ENCODE measurements around the gene MALL.
"Not testable (repeated sequence)": the region's sequence is repeated elsewhere in the genome, so short reads cannot be mapped to it uniquely, and the experiment has no call there.

The MALL gene

DNA sequence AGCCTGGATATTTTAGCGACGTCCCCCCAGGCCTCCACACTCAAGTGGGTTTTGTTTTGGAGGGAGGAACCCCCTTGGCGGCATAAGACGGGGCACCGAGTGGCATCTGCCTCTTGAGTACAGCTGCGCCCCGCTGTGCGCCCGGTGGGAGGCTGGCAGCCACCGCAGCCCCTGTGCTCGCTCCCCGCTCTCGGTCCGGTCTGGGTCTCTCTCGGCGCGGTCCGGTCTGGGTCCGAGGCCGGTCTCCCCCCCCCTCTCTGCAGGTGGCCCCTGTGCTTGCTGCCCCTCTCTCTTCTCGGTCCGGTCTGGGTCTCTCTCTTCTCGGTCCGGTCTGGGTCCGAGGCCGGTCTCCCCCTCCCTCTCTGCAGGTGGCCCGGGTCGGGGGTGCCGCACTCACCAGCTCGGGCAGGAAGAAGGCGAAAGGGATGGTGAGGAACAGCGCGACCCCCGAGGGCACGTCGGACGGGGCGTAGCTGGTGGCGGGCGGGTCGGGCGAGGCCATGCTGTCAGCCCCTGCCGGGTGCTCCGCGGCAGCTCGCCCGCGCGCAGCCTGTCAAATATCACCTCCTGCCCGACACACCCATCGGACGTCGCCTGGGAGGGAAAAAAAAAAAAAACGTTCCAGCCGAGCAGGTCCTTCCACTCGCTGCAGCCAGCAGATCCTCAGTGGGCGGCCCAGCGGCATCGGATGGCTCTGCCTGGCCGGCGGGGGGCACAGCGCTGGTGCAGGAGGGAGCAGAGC, at the start of gene MALL:
Gene MALL (minus strand): TSS at position 532 of the 742 bp plus-strand sequence. CDS start 30 bp downstream, at position 502.
- DNase-seq = peak; percentile 56

DNA sequence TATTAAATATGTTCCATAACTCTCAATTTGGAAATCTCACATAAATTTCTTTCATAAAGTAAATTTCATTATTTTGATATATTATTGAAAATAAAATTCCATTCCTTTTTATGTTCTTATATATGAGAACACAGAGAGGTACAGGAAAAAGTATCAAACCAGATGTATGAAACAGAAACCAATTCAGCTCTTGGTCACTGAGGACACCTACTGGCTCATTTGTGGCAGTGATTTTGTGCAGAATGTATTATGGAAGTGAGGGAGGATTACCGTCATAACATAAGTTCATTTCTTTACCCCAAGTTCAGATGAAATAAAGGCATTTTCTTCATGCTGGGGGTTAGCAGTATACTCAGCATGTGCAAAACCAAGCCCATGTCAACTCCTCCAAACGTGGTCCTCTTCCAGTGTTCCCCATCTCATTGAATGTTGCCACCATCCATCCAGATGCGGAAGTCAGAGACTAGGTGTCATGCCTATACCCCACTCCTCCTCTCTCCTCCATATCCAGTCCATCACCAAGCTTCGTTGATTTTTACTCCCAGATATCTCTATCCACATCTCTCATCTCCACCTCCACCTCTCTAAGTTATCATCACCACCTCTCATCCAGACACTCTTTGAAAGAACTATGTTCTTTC, 41.7 kb upstream of the MALL start:
- peak; percentile 41 for DNase-seq

DNA sequence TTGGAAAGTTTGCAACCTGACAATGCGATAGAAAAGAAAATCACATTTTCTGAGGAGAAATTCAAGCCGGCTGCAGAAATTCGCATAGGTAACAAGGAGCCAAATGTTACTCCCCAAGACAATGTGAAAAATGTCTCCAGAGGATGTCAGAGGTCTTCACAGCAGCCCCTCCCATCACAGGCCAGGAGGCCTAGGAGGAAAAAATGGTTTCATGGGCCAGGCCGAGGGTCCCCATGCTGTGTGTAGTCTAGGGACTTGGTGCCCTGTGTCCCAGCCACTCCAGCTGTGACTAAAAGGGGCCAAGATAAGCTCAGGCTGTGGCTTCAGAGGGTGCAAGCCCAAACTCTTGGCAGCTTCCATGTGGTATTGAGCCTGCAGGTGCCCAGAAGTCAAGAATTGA, 39.2 kb upstream of the MALL start:
- DNase-seq = not testable (repeated sequence)

DNA sequence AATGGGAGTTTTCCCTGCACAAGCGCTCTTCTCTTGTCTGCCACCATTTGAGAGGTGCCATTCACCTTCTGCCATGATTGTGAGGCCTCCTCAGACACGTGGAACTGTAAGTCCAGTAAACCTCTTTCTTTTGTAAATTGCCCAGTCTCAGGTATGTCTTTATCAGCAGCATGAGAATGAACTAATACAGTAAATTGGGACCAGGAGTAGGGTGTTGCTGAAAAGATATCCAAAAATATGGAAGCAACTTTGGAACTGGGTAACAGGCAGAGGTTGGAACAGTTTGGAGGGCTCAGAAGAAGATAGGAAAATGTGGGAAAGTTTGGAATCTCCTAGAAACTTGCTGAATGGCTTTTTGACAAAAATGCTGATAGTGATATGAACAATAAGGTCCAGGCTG, 38.6 kb upstream of the MALL start:
- DNase-seq = not testable (repeated sequence)

DNA sequence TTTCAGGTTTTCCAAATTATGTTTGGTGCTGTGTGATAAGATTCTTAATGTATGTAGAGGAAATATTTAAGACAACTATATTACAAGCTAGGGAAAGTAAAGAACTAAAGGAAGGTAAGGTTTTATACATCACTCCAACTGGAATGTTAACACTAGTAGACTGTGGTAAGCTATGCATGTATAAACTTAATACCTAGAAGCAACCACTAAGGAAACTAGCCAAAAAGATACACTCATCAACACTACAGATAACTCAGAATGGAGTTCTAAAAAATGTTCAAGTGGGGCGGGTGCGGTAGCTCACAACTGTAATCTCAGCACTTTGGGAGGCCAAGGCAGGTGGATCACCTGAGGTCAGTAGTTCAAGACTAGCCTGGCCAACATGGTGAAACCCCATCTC, 37.8 kb upstream of the MALL start:
- DNase-seq = no peak

DNA sequence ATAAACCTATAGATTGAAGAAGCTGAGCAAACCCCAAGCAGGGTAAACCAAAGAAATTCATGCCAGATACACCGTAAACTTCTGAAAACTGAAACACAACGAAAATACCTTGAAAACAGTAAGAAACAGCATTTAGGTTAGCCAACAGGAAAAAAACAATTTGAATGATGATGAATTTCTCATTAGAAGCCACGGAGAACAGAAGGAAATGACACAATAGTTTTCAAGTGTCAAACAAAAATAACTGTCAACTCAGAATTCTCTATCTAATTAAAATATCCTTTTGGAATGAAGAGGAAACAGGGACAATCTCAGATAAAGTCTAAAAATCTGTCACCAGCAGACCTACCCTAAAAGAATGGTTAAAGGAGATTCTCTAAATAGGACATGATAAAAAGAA, 37.3 kb upstream of the MALL start:
- no peak for DNase-seq

DNA sequence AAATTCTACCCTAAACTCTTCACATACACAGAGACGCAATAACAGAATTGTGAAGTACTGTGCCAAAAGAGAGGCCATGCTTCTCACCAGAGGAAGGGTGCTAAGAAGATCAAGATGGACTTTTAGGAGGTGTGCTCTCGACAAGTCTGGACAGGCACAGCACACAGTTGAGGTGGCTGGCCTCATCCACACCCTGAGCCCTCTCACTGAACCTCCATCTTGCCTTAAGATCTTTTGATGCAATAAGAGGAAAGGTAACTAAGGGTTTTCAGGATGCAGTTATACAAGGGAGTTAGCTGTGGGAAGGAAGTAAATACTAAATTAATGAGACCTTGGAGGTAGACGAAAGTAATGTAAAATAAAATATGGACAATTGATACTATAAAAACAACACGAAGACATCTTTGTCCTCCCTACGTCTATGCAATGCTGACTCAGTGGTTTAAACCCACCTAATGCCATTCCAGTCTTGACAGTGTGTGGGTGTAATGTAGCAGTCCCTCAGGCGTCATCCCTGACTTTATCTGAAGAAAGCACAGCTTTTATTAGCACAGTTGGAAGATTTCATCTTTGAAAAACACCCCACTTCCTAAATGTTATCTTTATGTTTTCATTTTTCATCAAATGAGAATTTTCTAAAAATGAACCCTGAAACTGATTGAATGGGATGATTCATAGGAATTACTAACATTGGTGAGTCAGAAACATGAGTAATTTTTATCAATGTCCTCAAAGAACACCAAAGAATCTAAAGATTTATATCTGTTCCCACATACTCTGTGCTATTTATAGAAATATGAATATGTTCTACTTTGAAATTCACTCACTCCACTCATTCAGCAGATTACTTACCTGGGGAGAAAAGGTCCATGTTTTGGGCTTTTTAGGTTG, 34.0 kb upstream of the MALL start:
- DNase-seq = no peak

DNA sequence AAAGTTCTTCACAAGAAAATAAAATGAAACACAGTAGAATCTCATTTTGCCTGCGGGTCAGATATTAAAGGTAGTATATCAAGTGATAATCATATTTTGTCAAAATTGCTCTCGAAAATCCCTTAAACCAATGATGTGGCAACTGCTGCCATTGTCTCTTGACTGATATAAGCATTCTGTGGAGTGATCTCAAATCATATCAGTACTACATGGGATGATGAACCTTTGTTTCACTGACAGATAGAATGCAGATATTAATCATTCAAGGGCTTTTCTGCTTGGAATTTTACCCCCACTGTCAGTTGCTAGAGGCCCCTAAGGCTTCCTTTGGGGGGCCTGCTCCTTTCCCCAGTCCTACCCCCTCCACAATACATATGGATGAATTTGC, 31.3 kb upstream of the MALL start:
- no peak for DNase-seq

DNA sequence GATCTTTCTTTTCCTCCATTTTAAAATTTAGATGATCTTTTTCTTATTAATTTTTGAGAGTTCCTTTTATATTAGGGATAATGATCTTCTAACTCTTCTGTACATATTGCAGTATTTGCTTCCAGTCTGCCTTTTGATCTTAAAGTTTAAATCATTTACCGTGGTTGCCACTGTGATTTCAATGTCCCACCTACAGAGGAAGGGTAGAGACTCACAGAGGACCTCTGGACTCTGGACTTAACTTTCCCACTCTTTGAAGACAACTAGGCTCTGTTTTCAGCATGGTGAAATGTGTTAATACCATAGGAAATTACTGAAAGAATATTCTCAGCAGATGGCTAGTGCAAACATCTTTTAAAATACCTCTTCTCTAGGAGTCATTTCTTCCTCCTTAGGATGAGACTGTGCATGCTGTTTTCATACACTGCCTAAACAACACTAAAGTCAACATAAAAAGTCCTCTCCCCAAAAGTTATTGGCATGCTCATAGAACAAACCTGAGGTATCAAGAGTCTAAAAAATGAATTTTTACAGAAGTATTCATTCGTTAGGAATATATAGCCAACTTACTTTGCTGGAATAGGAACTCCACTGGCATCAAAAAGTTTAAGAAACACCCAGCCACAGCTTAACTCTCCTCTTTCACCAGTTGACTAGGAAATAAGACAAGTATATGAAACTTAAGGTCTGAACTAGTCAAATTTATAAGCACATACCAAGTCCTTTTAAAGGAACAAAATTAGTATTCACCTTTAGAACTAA, 30.7 kb upstream of the MALL start:
- no peak for DNase-seq

DNA sequence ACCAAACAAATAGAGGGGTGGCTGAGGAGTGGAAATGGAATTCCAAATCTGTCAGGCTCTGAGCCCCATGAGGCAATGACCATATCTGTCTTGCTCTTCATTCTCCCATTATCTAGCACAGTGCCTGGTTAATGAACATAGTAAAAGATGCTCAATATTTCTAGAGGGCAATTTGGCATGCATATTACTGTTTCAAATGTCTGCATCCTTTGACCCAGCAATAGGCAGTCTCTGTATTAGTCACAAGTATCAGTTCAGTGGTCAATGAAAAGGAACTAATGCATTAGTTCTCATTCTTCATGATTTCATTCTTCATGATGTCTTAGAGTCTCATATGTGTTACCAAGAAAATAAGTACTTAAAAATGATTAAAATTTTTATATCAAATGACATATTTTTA, 28.4 kb upstream of the MALL start:
- DNase-seq = no peak

DNA sequence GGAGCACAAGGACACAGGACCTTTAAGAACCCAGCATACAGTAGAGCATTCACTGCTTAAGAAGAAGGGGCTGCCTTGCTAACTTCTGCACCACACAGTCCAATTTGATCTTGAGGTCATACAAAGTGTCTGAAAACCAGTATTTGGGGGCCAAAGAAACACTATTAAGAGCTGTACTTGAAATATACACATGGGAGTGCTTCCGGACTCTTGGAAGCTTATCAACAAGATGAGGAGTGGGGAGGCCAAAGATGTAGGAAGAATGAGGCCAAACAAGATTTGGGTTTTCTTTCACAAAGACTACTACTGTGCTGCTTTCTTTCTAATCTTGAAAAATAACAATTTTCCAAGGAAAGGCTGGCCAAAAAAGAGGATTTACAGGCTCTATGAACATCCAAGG, 24.8 kb upstream of the MALL start:
- no peak for DNase-seq

DNA sequence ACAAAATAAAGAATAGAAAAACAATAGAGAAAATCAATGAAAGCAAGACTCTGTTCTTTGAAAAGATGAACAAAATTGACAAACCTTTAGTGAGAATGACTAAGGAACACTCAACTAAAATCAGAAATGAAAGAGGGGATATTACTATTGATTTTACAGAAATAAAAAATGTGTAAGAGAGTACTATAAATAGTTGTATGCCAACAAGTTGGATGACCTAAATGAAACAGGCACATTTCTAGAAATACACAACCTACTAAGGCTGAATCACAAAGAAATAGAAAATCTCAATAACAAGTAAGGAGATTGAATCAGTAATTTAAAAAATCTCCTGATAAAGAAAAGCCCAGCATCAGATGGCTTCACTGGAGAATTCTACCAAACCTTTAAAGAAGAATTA, 18.4 kb upstream of the MALL start:
- DNase-seq = no peak

DNA sequence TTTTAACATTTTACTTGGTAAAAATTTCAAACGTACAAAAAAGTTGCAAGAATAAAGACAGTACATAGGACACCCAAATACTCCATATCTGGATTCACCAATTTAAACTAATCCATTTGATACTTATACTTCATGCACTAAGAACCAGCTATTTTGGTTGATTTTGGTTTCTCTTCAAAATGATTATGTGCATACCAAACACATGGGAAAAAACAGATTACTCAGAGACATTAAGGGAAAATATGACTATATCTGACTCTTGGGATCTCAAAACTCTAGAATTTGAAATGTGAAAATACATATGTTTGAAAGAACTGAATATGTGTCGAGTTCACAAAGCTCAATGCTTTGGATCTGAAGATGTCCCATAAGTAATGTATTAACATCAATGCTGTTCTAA, 15.5 kb upstream of the MALL start:
- DNase-seq = no peak

DNA sequence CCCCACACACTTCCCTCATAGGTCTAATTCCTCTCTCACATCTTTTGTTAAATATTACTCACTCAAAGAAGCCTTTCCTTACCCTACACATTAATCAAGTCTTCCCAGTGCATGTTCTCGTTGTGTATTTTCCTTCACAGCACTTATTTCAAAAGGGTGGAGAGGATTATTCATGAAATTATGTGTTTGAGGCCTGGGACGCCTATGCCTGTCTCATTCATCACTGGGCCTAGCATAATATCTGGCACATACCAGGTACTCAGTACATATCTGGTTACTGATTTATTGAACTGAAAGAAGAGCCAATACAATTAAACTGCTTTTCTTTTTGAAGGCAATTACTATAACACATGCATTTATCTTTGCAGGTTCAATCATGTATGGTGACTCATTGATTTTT, 15.1 kb upstream of the MALL start:
- DNase-seq = no peak

DNA sequence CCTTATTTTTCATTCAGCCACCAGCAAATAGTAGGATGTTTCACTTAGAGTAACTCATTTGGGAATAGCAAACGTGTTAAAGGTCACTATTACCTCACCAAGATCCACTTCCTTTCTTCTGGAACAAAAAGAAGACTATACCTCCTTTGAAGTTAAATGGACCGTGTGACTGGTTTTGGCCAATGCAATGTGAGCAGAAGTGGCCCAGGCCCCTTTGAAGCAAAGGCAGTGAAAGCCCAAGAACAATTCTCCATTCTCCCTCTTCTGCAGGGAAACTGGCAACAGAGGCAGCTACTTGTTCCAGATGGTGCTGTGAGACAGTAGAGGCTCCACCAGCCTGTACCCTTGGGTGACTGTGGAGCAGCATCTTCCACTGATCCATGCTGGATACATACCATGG, 11.3 kb upstream of the MALL start:
- DNase-seq = no peak

DNA sequence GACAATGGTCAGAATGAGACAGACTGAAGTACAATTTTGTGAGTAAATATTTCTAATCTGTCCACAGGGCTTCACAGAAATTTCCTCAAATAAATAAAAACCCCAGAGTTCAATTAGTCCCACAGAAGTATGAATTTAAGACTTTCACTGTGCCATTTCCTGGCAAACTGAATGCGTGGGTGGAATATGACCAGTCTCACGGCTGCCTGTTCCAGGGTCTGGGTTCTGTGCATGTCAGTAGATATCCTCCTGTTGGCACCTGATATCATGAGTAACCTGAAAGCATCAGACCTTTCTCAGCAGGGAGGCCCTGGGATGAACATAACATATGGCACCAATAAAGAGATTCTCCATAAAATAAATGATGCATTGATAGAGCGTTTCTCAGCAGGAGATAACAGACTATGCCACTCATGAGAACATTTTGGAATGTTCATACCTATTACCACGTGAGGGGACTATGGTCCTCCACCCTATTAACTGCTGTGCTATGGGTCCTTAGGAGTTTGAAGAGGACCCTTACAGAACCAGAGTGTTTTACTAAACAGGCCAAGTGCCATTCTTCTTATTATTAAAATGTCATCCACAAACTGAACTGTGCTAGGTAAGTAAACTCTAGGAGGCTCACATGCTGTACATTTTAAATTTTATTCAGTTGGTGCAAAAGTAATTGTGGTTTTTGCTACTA, 10.6 kb upstream of the MALL start:
- DNase-seq = no peak

DNA sequence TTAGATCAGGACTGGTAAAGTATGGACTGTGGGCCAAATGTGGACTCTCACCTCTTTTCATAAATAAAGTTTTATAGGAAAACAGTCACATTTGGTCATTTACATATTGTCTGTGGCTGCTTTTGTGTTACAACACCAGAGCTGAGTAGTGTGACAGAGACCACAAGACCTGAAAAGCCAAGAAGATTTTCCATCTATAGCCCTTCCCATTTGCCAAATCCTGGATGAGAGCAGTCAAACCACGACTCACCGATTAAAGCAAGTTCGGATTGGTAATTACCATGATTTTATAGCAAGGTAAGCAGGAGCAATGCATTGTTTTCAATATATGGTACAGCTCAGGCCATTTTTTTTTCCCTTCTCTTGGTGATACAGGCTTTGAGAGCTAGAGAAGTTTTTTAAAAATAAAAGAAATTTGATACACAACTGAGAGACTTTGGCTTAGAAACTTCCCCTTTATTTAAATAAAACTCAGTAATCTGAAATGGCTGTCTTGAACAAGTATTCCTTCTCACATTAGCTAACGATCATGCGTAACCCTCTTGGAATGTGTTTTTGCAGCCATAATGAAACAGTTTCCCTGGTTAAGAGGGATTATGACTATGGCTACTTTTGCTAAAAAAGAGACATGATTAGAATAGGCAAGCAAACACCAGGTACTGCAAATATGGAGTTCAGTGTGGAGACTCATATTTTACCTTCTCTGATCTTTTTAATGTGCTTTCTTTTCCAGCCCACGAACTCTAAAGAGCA, 9.5 kb upstream of the MALL start:
- no peak for DNase-seq

DNA sequence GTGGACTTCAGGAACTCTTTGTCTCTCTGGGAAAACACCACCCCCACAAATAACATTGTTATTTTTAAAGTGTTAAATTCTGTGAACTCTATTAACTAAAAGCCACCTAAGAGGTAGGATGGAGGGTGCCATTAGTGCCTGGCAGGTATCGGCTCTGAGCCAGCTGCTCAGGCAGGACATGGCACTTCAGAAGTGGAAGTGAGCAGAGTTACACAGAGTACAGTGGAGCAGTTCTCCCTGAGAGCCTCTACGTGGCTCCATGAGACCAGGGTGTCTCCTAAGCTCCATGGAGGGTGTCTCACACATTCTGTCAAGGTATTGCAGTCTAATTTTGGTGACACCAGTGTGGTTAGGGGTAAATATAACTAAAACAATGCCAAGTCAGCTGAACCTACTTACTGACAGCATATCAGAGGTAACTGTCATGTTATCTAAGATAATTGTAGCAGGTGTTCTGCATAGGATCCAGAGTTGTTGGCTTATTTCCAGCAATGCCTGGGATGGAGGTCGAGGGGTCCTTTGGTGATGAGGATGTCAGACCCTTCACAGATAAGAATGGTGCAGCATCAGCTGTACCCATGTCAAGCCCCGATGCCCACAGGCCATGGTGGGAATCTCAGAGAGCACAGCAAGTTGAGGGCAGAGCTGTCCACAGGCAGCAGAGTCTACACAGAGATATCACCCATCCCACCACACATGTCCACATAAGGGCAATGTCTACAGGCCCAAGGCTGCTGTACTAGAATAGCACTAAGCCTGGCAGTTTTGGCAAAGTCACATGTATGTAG, 8.6 kb upstream of the MALL start:
- no peak for DNase-seq

DNA sequence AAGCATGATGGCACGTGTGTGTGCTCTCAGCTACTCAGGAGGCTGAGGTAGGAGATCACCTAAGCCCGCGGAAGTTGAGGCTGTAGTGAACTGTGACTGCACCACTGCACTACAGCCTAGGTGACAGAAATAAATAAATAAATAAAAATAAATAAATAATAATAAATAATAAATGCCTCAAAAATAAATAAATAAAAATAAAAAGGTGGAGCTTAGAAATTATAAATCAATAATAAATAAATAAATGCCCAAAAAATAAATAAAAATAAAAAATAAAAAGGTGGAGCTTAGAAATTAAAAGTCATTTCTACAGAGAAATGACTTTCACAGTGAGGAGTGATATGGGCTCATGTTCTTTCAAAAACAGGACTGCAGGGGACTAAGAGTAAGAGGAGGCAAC, 6.0 kb upstream of the MALL start:
- no peak for DNase-seq

DNA sequence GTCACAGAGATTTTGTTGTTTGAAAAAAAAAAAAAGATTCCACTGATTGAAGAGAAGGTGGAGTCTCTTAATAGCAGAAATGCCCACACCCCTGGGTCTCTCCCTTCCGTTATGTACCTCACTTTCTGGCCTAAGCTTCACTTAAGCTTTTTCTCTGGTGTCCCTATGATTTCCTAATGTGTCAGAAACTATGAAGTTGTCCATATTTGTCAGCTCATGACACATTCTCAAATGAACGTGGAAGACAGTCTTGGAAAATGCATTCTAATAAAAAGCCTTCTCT, 5.4 kb upstream of the MALL start:
- DNase-seq = no peak
